ENCODE results near the gene HES5.
A peak's percentile ranks its signal among the peaks of the same experiment; 100 is the strongest.
"Not testable (repeated sequence)": the region's sequence is repeated elsewhere in the genome, so short reads cannot be mapped to it uniquely, and the experiment has no call there.

Gene HES5

DNA sequence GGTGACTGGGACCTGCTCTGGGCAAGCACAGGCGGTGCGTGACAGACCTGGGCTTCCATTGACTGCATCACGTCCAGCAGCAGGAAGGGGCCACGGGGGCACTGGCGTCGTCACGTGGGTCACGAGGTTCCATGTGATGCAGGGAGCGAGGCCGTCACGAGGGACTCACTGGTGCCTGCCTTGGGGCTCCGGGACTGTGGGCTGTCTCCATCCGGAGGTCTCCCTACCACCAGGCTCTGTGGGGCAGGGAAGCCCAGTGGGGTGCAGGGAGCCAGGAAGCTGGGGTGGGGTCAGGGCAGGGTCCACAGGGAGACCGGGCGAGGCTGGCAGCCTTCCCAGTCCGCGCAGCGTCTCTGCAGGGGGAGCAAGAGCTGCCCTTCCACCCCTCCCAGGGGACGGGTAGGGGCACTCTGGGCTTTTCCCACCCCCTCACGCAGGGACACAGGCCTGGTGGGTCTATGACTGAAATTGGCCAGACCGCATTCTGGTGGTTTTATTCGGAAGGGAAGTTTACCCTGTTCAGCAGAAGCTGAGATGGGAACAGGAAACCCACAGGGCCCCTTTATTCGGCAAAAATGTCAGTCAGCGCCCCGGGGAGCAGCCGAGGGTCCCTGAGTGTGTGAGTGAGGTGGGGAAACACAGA, 25.7 kb upstream of the HES5 start:
- TF ChIP-seq, protein P1, sequence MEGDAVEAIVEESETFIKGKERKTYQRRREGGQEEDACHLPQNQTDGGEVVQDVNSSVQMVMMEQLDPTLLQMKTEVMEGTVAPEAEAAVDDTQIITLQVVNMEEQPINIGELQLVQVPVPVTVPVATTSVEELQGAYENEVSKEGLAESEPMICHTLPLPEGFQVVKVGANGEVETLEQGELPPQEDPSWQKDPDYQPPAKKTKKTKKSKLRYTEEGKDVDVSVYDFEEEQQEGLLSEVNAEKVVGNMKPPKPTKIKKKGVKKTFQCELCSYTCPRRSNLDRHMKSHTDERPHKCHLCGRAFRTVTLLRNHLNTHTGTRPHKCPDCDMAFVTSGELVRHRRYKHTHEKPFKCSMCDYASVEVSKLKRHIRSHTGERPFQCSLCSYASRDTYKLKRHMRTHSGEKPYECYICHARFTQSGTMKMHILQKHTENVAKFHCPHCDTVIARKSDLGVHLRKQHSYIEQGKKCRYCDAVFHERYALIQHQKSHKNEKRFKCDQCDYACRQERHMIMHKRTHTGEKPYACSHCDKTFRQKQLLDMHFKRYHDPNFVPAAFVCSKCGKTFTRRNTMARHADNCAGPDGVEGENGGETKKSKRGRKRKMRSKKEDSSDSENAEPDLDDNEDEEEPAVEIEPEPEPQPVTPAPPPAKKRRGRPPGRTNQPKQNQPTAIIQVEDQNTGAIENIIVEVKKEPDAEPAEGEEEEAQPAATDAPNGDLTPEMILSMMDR (IDR thresholded peaks at IDR 0.05; ENCODE audit: control insufficient read depth, insufficient read depth, low read depth, low read length, missing control alignments) = no peak
- no peak for DNase-seq (ENCODE audit: low read depth)
- H3K4me3 ChIP-seq (ENCODE audit: control insufficient read depth, low read depth, low read length) = peak overlapping the region; percentile 76

DNA sequence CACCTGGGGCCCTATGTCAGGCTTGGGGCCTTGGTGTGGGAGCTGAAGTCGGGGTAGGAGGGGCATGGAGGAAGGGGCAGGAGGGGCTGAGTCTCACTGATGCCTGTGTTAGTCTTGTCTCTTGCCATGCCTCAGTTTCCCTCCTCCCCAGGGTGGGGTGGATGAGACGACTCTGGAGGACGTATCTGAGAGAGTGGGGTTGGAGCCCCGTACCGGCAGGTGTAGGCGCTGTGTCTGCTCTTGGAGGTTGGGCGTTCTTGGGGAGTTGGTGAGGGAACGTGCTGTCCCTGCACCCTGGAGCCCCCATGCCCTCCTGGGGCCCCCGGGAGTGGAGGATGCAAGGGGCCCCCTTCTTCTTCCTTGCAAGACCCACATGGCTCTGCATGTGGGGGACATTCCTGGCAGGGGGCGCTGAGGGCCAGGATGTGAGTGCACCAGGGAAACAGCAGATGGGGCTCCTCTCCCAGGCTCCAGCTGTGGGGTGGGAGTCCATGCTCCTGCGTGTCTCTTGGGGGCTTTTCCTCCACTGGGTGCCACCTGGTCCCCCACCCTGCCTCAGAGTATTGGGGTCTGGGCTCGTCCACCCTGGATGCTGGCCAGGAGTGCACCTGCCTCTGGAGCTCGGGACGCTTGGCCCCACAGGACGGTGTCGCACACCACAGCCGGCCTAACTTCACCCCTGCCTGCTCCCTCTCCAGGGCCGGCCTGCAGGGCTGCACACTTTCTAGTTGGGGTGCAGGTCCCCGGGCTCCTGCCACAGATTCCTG, 24.7 kb upstream of the HES5 start:
- no peak for DNase-seq (ENCODE audit: low read depth)
- H3K4me3 ChIP-seq (ENCODE audit: control insufficient read depth, low read depth, low read length) = no peak overlapping the region
- TF ChIP-seq, protein P1 (IDR thresholded peaks at IDR 0.05; ENCODE audit: control insufficient read depth, insufficient read depth, low read depth, low read length, missing control alignments) = peak; percentile 43

DNA sequence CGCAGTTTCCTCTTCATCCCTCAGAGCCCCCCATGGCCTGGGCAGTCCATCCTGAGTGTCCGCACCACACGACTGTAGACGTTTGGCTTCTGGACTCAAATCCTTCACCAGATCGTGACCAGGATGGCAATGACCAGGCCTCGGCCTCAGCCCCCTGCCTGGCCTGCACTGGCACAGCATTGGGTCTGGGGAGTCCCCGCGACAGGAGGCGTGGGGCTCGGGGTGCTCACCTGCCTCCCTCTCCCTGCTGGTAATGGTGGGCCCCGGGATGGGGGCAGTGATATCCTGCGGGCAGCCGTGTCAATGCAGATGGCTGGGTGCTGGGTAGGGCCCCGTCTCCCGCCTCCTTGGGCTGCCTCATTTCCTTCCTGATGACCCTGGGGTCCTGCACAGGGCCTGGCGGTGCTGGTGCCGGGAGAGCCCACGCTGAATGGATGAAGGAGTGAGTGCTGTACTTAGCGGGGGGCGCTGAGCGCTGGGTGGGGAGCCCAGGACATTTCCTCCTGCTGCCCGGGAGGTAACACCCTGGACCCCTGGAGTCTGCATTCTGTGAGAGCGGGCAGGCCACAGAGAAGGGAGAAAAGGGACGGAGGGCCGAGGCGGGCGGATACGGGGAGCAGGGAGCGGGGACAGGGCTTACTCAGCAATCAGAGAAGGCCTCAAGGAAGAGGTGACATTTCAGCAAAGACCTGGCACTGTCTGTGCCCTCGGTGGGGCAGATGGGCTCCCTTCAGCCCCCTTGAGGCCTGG, 24.0 kb upstream of the HES5 start:
- H3K4me3 ChIP-seq (ENCODE audit: control insufficient read depth, low read depth, low read length) = no peak overlapping the region
- DNase-seq (ENCODE audit: low read depth) = no peak
- TF ChIP-seq, protein P1 (IDR thresholded peaks at IDR 0.05; ENCODE audit: control insufficient read depth, insufficient read depth, low read depth, low read length, missing control alignments) = no peak

DNA sequence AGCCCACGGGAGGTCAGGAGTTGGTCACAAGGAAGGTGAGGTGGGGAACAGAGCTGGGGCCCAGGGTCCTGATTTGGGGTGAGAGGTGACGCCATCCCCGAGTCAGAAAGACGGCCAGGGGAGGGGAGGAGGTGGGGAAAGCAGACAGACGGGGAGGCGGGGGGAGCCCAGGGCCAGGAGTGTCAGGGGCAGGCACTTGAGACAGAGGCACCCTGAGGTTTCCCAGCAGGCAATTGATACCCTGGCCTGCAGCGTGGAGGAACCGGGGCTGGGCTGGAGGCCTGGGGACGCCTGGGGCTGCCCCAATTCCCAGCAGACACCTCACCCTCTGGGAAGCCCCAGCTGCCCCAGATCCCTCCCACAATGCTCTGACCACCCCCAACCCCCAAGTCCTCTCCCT, 23.0 kb upstream of the HES5 start:
- H3K4me3 ChIP-seq (ENCODE audit: control insufficient read depth, low read depth, low read length); DNase-seq (ENCODE audit: low read depth): not testable (repeated sequence)

- TF ChIP-seq, protein P1 (IDR thresholded peaks at IDR 0.05; ENCODE audit: control insufficient read depth, insufficient read depth, low read depth, low read length, missing control alignments) = no peak
Measured at GRCh38 chr1:2552189-2552588, 22.1 kb upstream of the HES5 start.

GRCh38 chr1:2551544-2551943, 21.5 kb upstream of the HES5 start:
- H3K4me3 ChIP-seq (ENCODE audit: control insufficient read depth, low read depth, low read length); DNase-seq (ENCODE audit: low read depth): not testable (repeated sequence)

More at GRCh38 chr1:2552189-2552588, 22.1 kb upstream of the HES5 start:
- H3K4me3 ChIP-seq (ENCODE audit: control insufficient read depth, low read depth, low read length) = no peak overlapping the region
- no peak for DNase-seq (ENCODE audit: low read depth)

DNA sequence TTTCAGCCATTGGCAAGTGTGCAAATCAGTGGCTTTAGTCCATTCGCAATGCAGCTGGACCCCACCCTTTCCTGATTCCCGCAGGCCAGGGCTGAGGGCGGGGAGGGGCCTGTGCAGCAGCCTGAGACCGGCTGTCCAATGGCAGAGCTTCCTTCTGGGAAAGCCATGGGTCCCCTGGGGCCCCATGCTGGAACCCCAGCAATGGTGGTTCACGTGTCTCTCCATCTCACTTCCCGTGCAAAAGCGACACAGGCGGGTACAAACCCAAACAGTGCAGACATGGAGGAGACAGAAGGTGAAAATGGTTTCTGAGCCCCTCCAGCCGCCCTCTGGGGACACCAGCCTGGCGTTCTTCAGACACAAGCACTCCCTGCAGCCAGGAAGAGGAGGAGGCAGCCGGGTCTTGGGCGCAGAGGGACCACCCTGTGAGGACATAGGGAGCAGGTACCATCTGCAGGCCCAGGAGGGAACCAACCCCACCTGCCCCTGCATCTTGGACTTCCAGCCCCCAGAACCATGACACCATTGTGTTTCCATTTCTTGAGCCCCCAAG, 20.3 kb upstream of the HES5 start:
- not testable (repeated sequence) for H3K4me3 ChIP-seq (ENCODE audit: control insufficient read depth, low read depth, low read length); DNase-seq (ENCODE audit: low read depth)

- not testable (repeated sequence) for DNase-seq (ENCODE audit: low read depth); H3K4me3 ChIP-seq (ENCODE audit: control insufficient read depth, low read depth, low read length)
Measured at GRCh38 chr1:2549367-2550029, 19.4 kb upstream of the HES5 start.

All from AG09309 (cell line).